GM12878 (cell line): ENCODE measurements around the gene NXN. TPM values are rescaled to one million over a fixed set of nuclear protein-coding genes. Genes with fewer than 3 reads are reported as not detected.

ENCODE experiments used
- ATAC-seq: fragments of 200-7000 bp; cut with Tn5 transposase; 3 replicates; pipeline ENCODE4 v1.9.1; 2020; ENCODE audit warnings: mild to moderate bottlenecking, moderate library complexity
- BruUV-seq: library from RNA; stranded (reverse); fragments of 400-500 nt; replicated peaks from 2 replicates; lab custom pipeline; 2021; lab: Mats Ljungman, UMichigan
- CTCF ChIA-PET: fragments of 300-600 bp; sonication (Branson Sonifier 250); formaldehyde crosslinking; extraction: SDS; loops from one replicate; lab custom pipeline; 2021; ENCODE audit warnings: inconsistent platforms; lab: Yijun Ruan, JAX
- POLR2A ChIA-PET: fragments of 350-600 bp; formaldehyde crosslinking; extraction: SDS; loops from one replicate; lab custom pipeline; 2021; ENCODE audit warnings: inconsistent platforms; lab: Charles Lee
- RAD21 ChIA-PET: fragments of 300-600 bp; sonication (Branson Sonifier 250); formaldehyde crosslinking; loops from one replicate; lab custom pipeline; 2023; ENCODE audit warnings: antibody characterized with exemption; ENCODE audit not compliant: unreplicated experiment; lab: Charles Lee
- SMC1A ChIA-PET: fragments of 300-600 bp; sonication (Branson Sonifier 250); formaldehyde crosslinking; loops from one replicate; lab custom pipeline; 2023; ENCODE audit not compliant: unreplicated experiment, uncharacterized antibody; lab: Charles Lee
- DNase-seq: peaks from one replicate; pipeline ENCODE4 v3.0.0-alpha.2; 2011; ENCODE audit warnings: low read depth, low spot score
- FAIRE-seq: peaks from 3 replicates; lab custom pipeline; 2011; peaks lifted over from hg19 to GRCh38; lab: Jason Lieb, UNC
- H2AFZ ChIP-seq: 2 replicates; pipeline ENCODE4 v1.6.0; 2011; ENCODE audit warnings: low read depth, low read length, control low read depth; ENCODE audit not compliant: control insufficient read depth
- H3K27ac ChIP-seq: 2 replicates; pipeline ENCODE4 v1.5.1; 2011; ENCODE audit warnings: control low read depth; ENCODE audit not compliant: control insufficient read depth, insufficient read depth
- H3K27me3 ChIP-seq, 2 experiments: replicated peaks in 1 of 2; 2 replicates each; pipeline versions ENCODE4 v1.6.0 to v1.6.1; 2011; ENCODE audit warnings: low read length in 1 of 2; ENCODE audit not compliant: control insufficient read depth in 2 of 2, insufficient read depth in 2 of 2
- H3K36me3 ChIP-seq, 2 experiments: 2 replicates each; pipeline ENCODE4 v1.5.1; 2011; ENCODE audit warnings: low read length in 1 of 2; ENCODE audit not compliant: control insufficient read depth in 2 of 2, insufficient read depth in 2 of 2
- H3K4me1 ChIP-seq: 2 replicates; pipeline ENCODE4 v1.6.1; 2011; ENCODE audit warnings: mild to moderate bottlenecking, low read length, moderate library complexity, mixed read lengths; ENCODE audit not compliant: control insufficient read depth, insufficient read depth
- H3K4me2 ChIP-seq: 2 replicates; pipeline ENCODE4 v1.6.0; 2011; ENCODE audit warnings: control low read depth; ENCODE audit not compliant: control insufficient read depth, insufficient read depth
- H3K4me3 ChIP-seq: fragments of 200-600 bp; sonication (generic); 2 replicates; pipeline ENCODE4 v1.5.1; 2016
- H3K79me2 ChIP-seq: 2 replicates; pipeline ENCODE4 v1.6.0; 2011; ENCODE audit warnings: low read length; ENCODE audit not compliant: control insufficient read depth, insufficient read depth
- H3K9ac ChIP-seq: 2 replicates; pipeline ENCODE4 v1.8.0; 2011; ENCODE audit warnings: low read length, control low read depth, mixed read lengths; ENCODE audit not compliant: control insufficient read depth, insufficient read depth
- H3K9me3 ChIP-seq: replicated peaks from 3 replicates; pipeline ENCODE4 v1.5.1; 2011; ENCODE audit warnings: mild to moderate bottlenecking, low read length; ENCODE audit not compliant: control insufficient read depth, insufficient read depth
- H4K20me1 ChIP-seq: 2 replicates; pipeline ENCODE4 v1.6.0; 2011; ENCODE audit not compliant: control insufficient read depth, insufficient read depth
- DPF2 ChIP-seq: fragments of 450-650 bp; IDR thresholded peaks from 2 replicates; pipeline ENCODE4 v1.6.1; 2017; ENCODE audit warnings: mild to moderate bottlenecking
- EP300 ChIP-seq, 2 experiments: fragments of 150-350 bp in 1 of 2; IDR thresholded peaks; 2 replicates each; pipeline ENCODE4 v1.6.1; 2011 to 2012; ENCODE audit warnings: low read depth in 2 of 2, low read length in 2 of 2, borderline replicate concordance in 1 of 2, improper control_type of control experiment in 1 of 2, inconsistent platforms in 1 of 2; ENCODE audit not compliant: control insufficient read depth in 1 of 2
- KAT2A ChIP-seq: conservative IDR thresholded peaks from 2 replicates; pipeline ENCODE4 v1.6.1; 2011; ENCODE audit warnings: low read depth, low read length; ENCODE audit not compliant: control insufficient read depth
- MEF2B ChIP-seq: fragments of 450-650 bp; IDR thresholded peaks from 2 replicates; pipeline ENCODE4 v1.6.1; 2018; ENCODE audit warnings: mild to moderate bottlenecking, moderate library complexity; ENCODE audit not compliant: partially characterized antibody, poor library complexity, severe bottlenecking
- NFYB ChIP-seq: IDR thresholded peaks from 2 replicates; pipeline ENCODE4 v1.6.1; 2011; ENCODE audit warnings: low read depth, mild to moderate bottlenecking, low read length, improper control_type of control experiment, moderate library complexity; ENCODE audit not compliant: insufficient read depth
- NRF1 ChIP-seq: conservative IDR thresholded peaks from 2 replicates; pipeline ENCODE4 v1.6.1; 2011; ENCODE audit warnings: mild to moderate bottlenecking, low read depth, low read length, improper control_type of control experiment
- SMAD1 ChIP-seq: fragments of 450-650 bp; IDR thresholded peaks from 2 replicates; pipeline ENCODE4 v1.6.1; 2018; ENCODE audit warnings: mild to moderate bottlenecking, low read depth; ENCODE audit not compliant: partially characterized antibody
- SREBF1 ChIP-seq: IDR thresholded peaks from 2 replicates; pipeline ENCODE4 v1.6.1; 2012; ENCODE audit warnings: mild to moderate bottlenecking, low read length
- TARDBP ChIP-seq: IDR thresholded peaks from 2 replicates; pipeline ENCODE4 v1.6.1; 2016; ENCODE audit warnings: borderline replicate concordance
- USF1 ChIP-seq: IDR thresholded peaks from 2 replicates; pipeline ENCODE4 v1.6.1; 2011; ENCODE audit warnings: borderline replicate concordance, low read depth, mild to moderate bottlenecking, moderate library complexity, mixed read lengths, low read length; ENCODE audit not compliant: insufficient read depth; ENCODE audit errors: extremely low read length
- ZNF207 ChIP-seq: fragments of 450-650 bp; IDR thresholded peaks from 2 replicates; pipeline ENCODE4 v1.6.1; 2014; ENCODE audit warnings: antibody characterized with exemption, mild to moderate bottlenecking, borderline replicate concordance
- WGBS: methylation state at CpG from one replicate; pipeline ENCODE4 v1.1.6; 2016; ENCODE audit warnings: low lambda C conversion rate; ENCODE audit not compliant: insufficient replicate concordance, insufficient coverage; ENCODE audit errors: missing lambda C conversion rate; 5-methylcytosine and 5-hydroxymethylcytosine counted together
- in situ Hi-C: fragments of 300-500 bp; cut with MboI; formaldehyde crosslinking; loops from 9 replicates; pipeline ENCODE4 v1.14.3; 2018; ENCODE audit warnings: mixed read lengths
- intact Hi-C: fragments of 100-400 bp; cut with micrococcal nuclease; formaldehyde crosslinking; loops from one replicate; pipeline ENCODE4 v1.14.2; 2022; ENCODE audit not compliant: unreplicated experiment
- polyA plus RNA-seq, 11 experiments: library from polyadenylated mRNA; depleted of rRNA in 4 of 11; unstranded in 6 of 11; stranded (reverse) in 5 of 11; fragments of >200 nt; fragmentation: Nextera tagmentation in 4 of 11; fragmentation: Illumina TruSeq in 1 of 11; extraction: Ambion mirVana in 4 of 11; extraction: Trizol in 1 of 11; gene quantifications; 1 replicate in 1 of 11; 2 replicates in 10 of 11; pipeline versions ENCODE4 v1.2.1 to v1.2.3, GENCODE V29; 2011 to 2016; ENCODE audit warnings: inconsistent platforms in 2 of 11, missing spikeins in 2 of 11, low read depth in 1 of 11
- total RNA-seq, 4 experiments: library from RNA; depleted of rRNA in 3 of 4; stranded (reverse); fragments of >200 nt in 3 of 4; fragmentation: Illumina TruSeq in 1 of 4; extraction: Trizol in 1 of 4; gene quantifications; 2 replicates each; pipeline versions ENCODE4 v1.2.1 to v1.2.3, GENCODE V29; 2013 to 2021

NXN gene
- total and polyA plus RNA-seq, 10 of the 15 experiments (the other 5 are each of a cell fraction or from before 2014, with no cell fraction given), result 0.04 to 1.2 (median 0.30) TPM

- RAD21 ChIA-PET, result no interaction called here
- FAIRE-seq, result no peak
- H3K27ac ChIP-seq, result no peak overlapping the region
- no TSS peak for BruUV-seq
- POLR2A ChIA-PET, result no interaction called here
- TF ChIP-seq EP300 (IDR thresholded peaks at IDR 0.05; ENCODE audit: borderline replicate concordance in 1 of 2, control insufficient read depth in 1 of 2, low read depth in 2 of 2, low read length in 2 of 2), result no peak
- no peak for TF ChIP-seq DPF2
- no peak for TF ChIP-seq SMAD1
- no peak for TF ChIP-seq TARDBP
- no peak for TF ChIP-seq NFYB
- TF ChIP-seq NRF1, result no peak
- TF ChIP-seq KAT2A, result no peak
- no peak for TF ChIP-seq MEF2B
- TF ChIP-seq USF1, result no peak
- TF ChIP-seq SREBF1, result no peak
- TF ChIP-seq ZNF207, result no peak
- TF ChIP-seq, all 136 proteins: peak for 0
- Histone ChIP-seq H3K9me3 (no peaks in the 10 kb centered on the region), H3K27me3 (no peaks in the 10 kb centered on the region), H3K9ac (no peak overlapping the region), H3K79me2 (no peaks in the 10 kb centered on the region), H3K36me3 (peaks cover 22 to 47% of the 10 kb centered on the region in 2 experiments), H3K4me2 (no peak overlapping the region), H3K4me3 (no peak overlapping the region), H4K20me1 (no peaks in the 10 kb centered on the region), H2AFZ (no peak overlapping the region), H3K4me1 (no peaks in the 10 kb centered on the region)
- intact Hi-C loops (no loop called here), in situ Hi-C loops (no loop called here)
- no peak for ATAC-seq
- WGBS, result 92% methylated on average over 16 of the region's 16 CpGs
- no peak for DNase-seq
- ChIA-PET SMC1A (no interaction called here), CTCF (no interaction called here)
Observed at GRCh38 chr17:1006054-1006453, 26.5 kb upstream of the NXN start.
